ENCODE results near the gene CFAP46.

The CFAP46 gene

DNA sequence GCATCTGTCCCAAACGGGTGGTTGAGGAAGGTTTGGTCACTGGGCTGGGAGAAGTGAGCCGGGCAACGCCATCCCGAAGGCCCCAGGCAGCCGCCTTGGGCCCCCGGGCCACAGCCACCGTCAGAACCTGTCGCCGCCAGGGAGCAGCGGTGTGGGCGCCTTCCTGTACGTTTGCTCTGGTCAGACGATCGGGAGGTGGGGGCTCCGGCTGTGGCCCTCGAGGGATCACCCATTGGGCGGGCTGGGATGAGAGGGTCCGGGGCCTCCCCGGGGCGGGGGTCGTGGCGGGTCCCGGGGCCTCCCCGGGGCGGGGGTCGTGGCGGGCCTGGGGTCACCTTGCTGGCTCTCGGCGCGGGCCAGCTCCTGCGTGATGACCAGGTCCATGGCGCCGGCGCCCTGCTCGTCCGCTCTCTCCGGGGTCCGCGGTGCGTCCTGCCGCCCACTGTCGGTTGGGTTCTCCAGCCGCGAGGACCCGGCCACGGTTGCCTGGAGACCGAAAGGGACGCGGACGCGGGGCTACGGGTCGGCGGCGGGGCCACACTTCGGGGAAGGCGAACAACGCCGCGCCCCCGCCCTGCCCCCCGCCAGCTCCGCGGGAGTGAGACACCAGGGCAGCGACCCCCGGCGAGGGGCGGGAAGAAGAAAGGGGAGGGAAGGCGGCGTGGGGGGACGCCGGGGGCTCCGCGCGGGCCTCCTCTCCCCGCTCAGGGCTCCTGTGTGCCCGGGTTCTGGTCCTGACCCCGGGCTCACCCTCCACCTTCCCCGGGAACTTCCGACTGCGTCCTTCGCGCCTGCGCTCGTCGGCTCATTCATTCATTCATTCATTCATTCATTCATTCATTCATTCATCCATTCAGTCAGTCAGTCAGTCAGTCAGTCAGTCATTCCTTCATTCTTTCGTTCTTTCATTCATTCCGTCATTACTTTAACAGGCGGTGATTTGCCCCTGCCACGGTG, at the start of gene CFAP46:
CFAP46 (minus strand) TSS at position 470 of the 957 bp plus-strand sequence; CDS start at position 384, 86 bp downstream.
- DNase-seq (ENCODE audit: low spot score) = no peak

DNA sequence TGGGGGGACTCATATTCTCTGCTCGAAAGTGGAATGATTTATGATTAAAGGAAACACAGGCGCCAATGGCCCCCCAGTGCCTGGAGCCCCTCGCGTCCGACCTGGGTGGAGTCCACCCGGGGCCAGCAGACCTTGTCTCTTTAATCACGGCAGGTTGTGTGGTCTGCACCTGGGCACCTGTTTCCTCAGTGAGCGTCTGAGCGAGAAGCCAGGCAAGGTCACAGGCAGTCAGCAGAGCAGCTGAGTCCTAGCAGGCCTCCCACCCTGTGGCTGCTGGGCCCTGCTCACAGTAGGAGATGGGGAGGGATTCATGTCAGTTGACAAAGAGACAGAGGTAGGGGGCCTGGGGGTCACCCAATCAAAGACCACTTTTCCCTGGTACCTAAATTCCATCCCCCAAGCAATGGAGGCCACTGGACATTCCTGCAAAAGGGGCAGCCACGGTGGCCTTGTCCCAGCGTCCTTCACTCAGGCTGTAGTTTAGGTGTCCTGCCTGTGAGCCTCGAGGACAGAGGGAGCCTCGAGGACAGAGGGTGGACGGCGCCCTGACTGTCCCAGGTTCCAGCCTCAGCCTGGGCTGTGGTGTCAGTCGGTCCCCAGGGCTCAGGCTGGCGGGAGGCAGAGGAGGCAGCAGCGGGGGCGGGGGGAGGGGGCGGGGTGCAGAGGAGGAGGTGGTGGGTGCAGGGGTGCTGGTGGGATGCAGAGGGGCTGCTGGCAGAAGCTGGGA, 49.5 kb upstream of the CFAP46 start:
- DNase-seq (ENCODE audit: low spot score) = no peak

GRCh38 chr10:132990684-132991545, 48.5 kb upstream of the CFAP46 start:
- DNase-seq (ENCODE audit: low spot score) = no peak

- DNase-seq (ENCODE audit: low spot score) = no peak
These were observed 47.4 kb upstream of the CFAP46 start for GRCh38 chr10:132989476-132990415.

- DNase-seq (ENCODE audit: low spot score) = no peak
These were observed 46.6 kb upstream of the CFAP46 start for GRCh38 chr10:132988988-132989387.

GRCh38 chr10:132987671-132988571, 45.6 kb upstream of the CFAP46 start:
- DNase-seq (ENCODE audit: low spot score) = peak; percentile 39

DNA sequence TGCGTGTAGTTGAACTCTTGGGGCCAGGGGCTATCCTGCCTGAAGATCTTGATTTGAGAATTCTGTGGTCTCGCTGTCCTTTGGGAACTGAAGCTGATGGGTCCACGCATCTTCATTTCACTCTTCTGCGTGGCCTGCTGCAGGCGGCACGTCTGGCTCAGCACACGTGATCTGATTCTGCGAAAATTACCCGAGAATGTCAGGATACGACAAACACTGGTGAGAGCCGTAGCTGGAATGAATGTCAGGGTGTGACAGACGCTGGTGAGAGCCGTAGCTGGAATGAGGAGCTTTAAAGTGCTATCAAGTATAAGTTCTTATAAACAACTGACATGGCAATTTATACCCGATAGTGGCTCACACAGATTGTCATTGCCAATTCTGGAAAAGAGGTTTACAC, 44.6 kb upstream of the CFAP46 start:
- DNase-seq (ENCODE audit: low spot score) = no peak

GRCh38 chr10:132986576-132986975, 44.2 kb upstream of the CFAP46 start:
- DNase-seq (ENCODE audit: low spot score) = no peak

GRCh38 chr10:132986076-132986475, 43.7 kb upstream of the CFAP46 start:
- DNase-seq (ENCODE audit: low spot score) = no peak

DNA sequence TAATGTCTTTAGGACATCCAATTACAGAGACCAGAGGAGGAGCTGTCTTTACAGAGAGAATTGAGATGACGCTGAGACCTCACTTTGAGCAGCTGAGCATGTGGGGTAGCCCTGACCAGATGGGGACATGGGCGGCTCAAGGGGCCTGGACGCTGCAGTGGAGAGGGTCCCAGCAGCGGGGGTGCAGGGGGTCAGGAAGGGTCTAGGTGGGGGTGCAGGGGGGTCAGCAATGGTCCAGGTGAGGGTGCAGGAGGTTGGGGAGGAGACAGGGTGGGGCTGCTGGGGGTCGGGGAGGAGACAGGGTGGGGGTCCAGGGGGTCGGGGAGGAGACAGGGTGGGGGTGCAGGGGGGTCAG, 43.2 kb upstream of the CFAP46 start:
- DNase-seq (ENCODE audit: low spot score) = no peak

DNA sequence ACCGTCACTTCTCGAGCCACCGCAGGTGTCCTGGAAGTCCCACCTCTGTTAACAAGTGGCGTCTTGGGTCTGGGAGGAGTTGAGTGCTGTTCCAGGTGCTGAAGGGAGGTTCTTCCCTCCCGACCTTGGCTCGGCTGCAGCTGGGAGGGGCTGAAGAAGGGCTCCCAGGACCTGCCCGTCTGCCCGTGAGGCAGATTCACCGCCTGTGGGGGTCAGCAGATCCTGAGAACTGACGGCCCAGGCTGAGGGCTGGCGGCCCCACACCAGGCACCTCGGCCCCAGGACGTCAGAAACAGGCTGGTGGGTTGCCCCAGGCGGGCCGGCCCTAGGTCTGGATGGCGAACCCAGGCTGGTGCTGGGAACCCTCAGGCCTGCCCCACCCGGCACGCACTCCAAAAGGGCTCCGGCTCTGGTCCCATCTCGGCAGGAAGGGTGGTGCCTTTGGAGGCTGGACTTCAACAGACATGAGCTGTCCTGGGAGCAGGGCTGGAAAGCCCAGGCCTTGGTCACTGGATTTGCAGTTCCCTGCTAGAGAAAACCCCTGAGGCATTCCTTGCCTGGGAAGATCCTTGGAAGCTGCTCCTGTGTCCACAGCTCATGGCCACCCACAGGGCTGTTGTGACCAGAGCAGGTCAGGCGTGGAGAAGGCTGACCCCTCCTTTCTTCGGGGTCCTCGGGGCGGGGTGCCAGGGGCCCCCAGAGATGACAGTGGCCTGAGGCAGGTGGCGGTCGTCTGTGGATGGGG, 42.6 kb upstream of the CFAP46 start:
- no peak for DNase-seq (ENCODE audit: low spot score)

DNA sequence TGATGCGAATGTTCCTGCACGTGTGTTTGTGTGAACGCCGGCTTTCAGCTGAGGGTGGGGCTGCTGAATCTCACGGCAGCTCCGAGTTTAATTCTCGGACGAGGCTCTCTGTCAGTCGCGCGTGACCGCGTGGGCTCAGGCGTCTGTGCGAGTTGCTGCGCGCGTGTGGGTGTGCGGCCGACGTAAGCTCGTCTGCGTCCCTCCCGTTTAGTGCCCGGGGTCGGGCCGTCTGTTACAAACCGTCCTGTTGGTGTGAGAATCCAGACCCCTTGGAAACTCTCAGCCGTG, 41.6 kb upstream of the CFAP46 start:
- DNase-seq (ENCODE audit: low spot score) = no peak

- no peak for DNase-seq (ENCODE audit: low spot score)
These were observed 41.1 kb upstream of the CFAP46 start for GRCh38 chr10:132983252-132984007.

GRCh38 chr10:132982301-132982989, 40.1 kb upstream of the CFAP46 start:
- no peak for DNase-seq (ENCODE audit: low spot score)

- no peak for DNase-seq (ENCODE audit: low spot score)
These were observed 39.4 kb upstream of the CFAP46 start for GRCh38 chr10:132981746-132982145.

GRCh38 chr10:132981173-132981555, 38.8 kb upstream of the CFAP46 start:
- no peak for DNase-seq (ENCODE audit: low spot score)

- no peak for DNase-seq (ENCODE audit: low spot score)
These were observed 38.2 kb upstream of the CFAP46 start for GRCh38 chr10:132980426-132981172.

All from RKO (cell line).